ENCODE data around the gene RRAGA.
"Not testable (repeated sequence)": the region's sequence is repeated elsewhere in the genome, so short reads cannot be mapped to it uniquely, and the experiment has no call there.

Gene RRAGA, protein sequence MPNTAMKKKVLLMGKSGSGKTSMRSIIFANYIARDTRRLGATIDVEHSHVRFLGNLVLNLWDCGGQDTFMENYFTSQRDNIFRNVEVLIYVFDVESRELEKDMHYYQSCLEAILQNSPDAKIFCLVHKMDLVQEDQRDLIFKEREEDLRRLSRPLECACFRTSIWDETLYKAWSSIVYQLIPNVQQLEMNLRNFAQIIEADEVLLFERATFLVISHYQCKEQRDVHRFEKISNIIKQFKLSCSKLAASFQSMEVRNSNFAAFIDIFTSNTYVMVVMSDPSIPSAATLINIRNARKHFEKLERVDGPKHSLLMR

GRCh38 chr9:19048966-19049916, at the start of gene RRAGA:
RRAGA (plus strand) TSS chr9:19049427; CDS start chr9:19049660, 233 bp downstream.
- DNase-seq (ENCODE audit: low read depth in 3 of 3), result peak; percentile 87 to 88 (median 87)

- no peak for DNase-seq (ENCODE audit: low read depth in 3 of 3)
Observed at GRCh38 chr9:19000133-19000532, 49.1 kb upstream of the RRAGA start.

DNA sequence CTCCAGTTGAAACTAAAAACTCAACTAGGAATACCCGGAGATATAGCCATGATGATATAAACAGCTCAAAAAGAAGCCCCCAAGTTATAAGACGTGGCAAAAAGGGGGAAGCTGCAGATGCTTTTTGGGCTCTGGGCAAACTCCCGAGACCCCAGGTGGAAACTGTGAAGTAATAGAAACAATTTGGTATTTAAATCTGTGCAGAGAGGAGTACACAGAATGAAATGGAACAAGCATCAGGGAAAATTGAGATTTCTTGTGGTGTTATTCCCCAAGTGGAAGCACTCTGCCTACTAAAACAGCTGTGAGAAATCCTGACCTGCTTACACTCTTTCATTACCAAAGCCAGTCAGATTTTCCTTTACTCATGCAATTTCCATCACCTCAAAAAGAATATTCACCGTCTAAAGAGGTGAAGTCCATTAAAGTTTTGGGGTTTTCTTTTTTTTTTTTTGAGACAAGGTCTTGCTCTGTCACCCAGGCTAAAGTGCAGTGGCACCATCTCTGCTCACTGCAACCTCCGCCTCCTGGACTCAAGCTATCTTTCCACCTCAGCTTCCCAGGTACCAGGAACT, 39.7 kb upstream of the RRAGA start:
- no peak for DNase-seq (ENCODE audit: low read depth in 3 of 3)

DNA sequence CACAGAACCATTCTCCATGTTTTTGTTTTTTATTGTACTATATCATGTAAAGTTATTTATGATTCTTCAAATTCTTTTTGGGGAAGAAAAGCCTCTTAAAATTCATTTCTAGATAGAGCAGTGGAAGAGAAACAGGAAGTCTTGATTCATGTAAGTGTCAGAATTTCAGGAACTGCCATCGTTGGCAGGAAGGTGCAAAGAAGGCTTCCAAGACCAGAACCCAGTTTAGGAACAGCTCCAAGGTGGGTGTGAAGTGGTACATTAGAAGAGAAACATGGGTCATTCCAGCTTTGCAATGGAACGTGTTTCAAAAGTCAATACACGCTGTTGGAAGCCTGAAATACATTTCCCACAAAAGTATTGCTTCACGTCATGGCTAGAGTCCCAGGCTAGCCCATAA, 31.0 kb upstream of the RRAGA start:
- no peak for DNase-seq (ENCODE audit: low read depth in 3 of 3)

DNA sequence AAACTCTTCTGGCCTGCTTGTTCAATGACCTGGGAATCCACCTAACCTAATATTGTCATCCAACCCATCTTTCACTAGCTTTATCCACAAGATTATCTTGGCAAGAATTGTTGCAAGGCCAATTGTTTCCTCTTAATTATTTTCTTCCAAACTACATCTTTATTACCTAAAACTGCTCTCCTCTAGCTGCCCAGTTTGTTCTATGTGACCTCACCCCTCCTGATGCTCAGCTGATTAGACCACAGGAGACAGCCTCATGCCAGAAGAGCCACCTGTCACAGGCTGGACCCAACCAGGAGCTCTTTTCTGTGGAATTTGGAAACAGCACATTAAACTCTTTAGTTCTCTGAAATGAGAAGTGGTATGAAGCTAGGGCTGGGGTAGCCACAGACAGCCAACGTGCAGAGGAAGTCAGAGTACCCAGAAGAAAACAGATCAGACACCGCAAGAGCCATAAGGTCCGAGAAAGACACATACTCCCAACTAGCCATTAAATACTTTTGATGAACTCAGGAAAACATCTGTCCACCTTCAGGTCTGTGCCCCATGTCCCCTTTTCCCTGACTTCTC, 28.3 kb upstream of the RRAGA start:
- no peak for DNase-seq (ENCODE audit: low read depth in 3 of 3)

DNA sequence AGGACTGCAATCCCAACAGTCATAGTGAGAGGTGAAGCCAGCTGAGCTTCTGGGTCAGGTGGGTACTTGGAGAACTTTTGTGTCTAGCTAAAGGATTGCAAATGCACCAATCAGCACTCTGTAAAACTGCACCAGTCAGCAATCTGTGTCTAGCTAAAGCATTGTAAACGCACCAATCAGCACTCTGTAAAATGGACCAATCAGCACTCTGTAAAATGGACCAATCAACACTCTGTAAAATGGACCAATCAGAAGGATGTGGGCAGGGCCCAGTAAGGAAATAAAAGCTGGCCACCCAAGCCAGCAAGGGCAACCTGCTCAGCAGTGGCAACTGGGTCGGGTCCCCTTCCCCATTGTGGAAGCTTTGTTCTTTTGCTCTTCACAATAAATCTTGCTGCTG, 27.6 kb upstream of the RRAGA start:
- not testable (repeated sequence) for DNase-seq (ENCODE audit: low read depth in 3 of 3)

GRCh38 chr9:19022206-19022605, 27.0 kb upstream of the RRAGA start:
- no peak for DNase-seq (ENCODE audit: low read depth in 3 of 3)

DNA sequence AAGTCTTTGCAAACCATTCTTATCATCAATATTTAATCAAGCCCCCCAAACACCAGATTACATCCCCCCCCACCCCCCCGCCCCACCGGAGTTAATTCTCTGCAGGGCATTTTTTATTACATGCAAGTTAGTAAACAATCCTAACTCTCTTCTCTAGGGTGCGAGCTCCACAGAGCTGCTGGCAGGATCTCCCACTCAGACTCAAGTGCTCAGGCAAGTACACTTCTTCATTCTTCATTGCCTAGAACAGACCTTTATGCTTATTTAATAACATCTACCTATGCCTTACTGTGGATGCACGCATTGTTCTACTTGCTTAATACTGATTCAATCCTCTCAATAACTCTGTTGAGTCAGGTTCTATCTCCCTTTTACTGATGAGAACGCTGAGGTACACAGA, 26.1 kb upstream of the RRAGA start:
- no peak for DNase-seq (ENCODE audit: low read depth in 3 of 3)

DNA sequence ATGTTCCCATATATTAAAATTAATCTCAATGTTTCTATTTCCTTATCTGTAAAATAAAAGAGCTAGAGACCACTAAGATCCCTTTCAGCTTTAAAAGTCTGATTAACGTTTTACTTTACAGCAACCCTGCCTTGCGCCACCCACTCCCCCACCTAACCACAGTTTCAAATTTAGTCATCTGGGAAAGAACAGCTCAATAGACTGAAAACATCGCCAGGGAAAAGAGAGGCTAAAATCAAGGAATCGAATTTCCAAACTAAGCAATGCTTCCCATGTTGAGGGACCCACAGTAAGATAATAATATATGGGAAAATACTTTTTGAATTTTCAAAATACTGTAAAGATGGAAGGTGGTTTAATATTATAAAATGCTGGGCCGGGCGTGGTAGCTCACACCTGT, 22.9 kb upstream of the RRAGA start:
- no peak for DNase-seq (ENCODE audit: low read depth in 3 of 3)

GRCh38 chr9:19027825-19028224, 21.4 kb upstream of the RRAGA start:
- no peak for DNase-seq (ENCODE audit: low read depth in 3 of 3)

DNA sequence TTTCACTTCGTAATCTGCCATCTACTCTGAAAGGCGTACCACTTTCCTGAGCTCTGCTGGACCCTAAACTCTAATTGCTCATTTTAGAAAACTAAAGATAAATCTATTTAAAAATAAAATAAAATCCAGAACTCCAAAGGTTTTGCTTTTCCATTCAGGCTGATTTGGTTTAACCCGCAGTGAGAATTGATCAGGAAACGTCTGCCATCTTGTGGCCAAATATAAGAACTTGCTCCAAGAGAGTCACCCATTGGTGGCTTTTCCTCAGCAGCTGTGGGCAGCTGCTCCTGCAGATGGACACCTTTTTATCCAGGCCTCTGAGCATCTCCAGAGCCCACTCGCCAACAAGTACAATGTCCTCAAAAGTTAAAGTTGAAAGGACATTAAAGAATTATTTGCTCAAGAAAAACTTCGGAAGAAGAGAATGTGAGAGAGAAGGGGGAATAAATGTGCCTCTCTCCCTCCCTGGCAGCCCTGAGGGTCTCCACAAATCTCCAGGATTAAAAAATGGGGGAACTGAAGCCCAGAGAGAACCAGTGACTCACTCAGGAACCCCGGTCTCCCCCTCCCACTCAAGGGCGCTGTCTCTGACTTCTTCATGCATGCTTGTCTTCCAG, 20.3 kb upstream of the RRAGA start:
- DNase-seq (ENCODE audit: low read depth in 3 of 3), result no peak

DNA sequence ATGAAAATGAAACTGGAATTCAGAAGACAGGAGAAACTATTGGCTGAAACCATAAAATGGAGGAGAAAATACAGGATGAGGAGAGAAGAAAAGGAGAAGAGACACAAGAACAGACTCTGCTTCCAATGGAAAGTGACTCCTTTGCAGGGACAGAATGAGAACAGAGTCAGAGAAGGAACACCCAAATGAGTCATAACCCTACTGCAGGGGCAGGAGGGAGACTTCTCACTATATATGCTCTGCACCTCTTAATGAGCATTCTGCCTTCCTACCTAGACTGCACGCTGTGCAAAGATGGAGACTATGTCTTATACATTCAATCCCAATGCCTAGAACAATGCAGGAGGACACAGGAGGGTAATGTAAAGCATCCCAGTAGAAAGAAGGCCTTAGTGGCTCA, 18.3 kb upstream of the RRAGA start:
- no peak for DNase-seq (ENCODE audit: low read depth in 3 of 3)

DNA sequence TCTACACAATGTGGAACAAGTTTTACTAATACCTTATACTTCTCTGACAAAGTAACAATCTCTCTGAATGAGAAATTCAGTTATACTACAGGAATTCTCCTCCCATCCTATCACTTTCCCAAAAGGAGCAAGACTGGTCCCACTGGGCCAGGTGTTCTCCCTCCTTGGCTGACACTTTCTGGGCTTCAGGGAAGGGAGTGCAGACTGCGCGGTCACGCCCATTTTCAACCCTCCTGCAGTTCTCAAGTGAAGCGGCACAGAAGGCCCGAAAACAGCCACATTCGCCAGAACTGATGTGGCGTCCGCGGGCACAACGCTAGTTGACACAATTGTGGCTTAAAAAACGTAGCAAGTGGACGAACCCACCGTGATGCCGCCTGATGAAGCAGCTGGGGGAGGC, 16.8 kb upstream of the RRAGA start:
- no peak for DNase-seq (ENCODE audit: low read depth in 3 of 3)

GRCh38 chr9:19033015-19033414, 16.2 kb upstream of the RRAGA start, which contains the start of gene SAXO1:
SAXO1 (minus strand) TSS chr9:19033209; CDS start chr9:19032908, 301 bp downstream.
- no peak for DNase-seq (ENCODE audit: low read depth in 3 of 3)

- no peak for DNase-seq (ENCODE audit: low read depth in 3 of 3)
Observed at GRCh38 chr9:19036611-19037010, 12.6 kb upstream of the RRAGA start.

DNA sequence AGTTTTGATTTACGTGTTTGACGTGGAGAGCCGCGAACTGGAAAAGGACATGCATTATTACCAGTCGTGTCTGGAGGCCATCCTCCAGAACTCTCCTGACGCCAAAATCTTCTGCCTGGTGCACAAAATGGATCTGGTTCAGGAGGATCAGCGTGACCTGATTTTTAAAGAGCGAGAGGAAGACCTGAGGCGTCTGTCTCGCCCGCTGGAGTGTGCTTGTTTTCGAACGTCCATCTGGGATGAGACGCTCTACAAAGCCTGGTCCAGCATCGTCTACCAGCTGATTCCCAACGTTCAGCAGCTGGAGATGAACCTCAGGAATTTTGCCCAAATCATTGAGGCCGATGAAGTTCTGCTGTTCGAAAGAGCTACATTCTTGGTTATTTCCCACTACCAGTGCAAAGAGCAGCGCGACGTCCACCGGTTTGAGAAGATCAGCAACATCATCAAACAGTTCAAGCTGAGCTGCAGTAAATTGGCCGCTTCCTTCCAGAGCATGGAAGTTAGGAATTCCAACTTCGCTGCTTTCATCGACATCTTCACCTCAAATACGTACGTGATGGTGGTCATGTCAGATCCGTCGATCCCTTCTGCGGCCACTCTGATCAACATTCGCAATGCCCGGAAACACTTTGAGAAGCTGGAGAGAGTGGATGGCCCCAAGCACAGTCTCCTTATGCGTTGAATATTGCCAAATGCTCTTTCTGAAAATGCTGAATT, 850 bp downstream of the RRAGA start:
- no peak for DNase-seq (ENCODE audit: low read depth in 3 of 3)

- DNase-seq (ENCODE audit: low read depth in 3 of 3), result no peak
Observed at GRCh38 chr9:19050637-19051591, 1.7 kb downstream of the RRAGA start.

- DNase-seq (ENCODE audit: low read depth in 3 of 3), result no peak
Observed at GRCh38 chr9:19057033-19057432, 7.8 kb downstream of the RRAGA start.

DNA sequence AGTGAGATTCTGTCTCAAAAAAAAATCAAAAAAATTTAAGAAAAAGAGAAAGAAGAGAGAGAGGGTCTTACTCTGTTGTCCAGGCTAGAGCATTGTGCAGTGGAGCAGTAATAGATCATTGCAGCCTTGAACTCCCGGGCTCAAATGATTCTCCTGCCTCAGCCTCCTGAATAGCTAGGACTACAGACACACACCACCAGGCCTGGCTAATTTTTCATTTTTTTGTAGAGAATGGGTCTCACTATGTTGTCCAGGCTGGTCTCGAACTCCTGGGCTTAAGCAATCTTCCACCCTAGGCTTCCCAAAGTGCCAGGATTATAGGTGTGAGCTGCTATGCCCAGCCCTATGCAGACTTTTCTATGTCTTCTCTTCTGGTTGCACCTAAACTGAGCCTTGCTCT, 25.0 kb downstream of the RRAGA start:
- no peak for DNase-seq (ENCODE audit: low read depth in 3 of 3)

DNA sequence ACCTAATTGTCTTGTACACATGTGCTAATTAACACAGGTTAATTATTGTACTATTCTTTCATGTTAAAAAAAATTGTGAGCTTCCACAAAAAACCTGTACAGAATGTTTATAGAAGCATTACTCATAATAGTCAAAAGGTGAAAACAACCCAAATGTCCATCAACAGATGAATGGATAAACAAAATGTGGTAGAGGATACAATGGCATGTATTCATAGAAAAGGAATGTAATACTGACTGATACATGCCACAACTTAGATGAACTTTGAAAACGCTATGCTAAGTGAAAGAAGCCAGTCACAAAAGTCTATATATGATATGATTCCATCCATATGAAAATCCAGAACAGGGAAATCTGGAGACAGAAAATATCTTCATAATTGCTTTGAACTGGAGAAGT, 25.6 kb downstream of the RRAGA start:
- DNase-seq (ENCODE audit: low read depth in 3 of 3), result no peak

Measured in stimulated activated CD4-positive, alpha-beta T cell treated with anti-CD3 and anti-CD28 coated beads, TNF-alpha, amount 100 ng/mL, for 48 hours (primary cell).